DOHH2 (cell line): ENCODE data around the gene PLA2G2C.
A peak's percentile ranks its signal among the peaks of the same experiment; 100 is the strongest.

Source experiments
- H3F3A ChIP-seq: fragments of 200-600 bp; sonication (generic), shearing (Covaris generic); 2 replicates; pipeline ENCODE4 v1.6.0; 2016; ENCODE audit warnings: antibody characterized with exemption, mild to moderate bottlenecking; ENCODE audit not compliant: control insufficient read depth, insufficient read depth
- H3K27ac ChIP-seq: fragments of 200-600 bp; sonication (generic); 2 replicates; pipeline ENCODE4 v1.5.1; 2014; ENCODE audit warnings: low read depth, mild to moderate bottlenecking, low read length, moderate library complexity
- H3K27me3 ChIP-seq: fragments of 200-600 bp; sonication (generic); 2 replicates; pipeline ENCODE4 v1.6.1; 2014; ENCODE audit warnings: mild to moderate bottlenecking, low read length, mixed read lengths; ENCODE audit not compliant: control insufficient read depth
- H3K36me3 ChIP-seq: fragments of 200-600 bp; sonication (generic); 2 replicates; pipeline ENCODE4 v1.6.1; 2014; ENCODE audit warnings: mild to moderate bottlenecking, low read length, moderate library complexity, mixed read lengths; ENCODE audit not compliant: control insufficient read depth
- H3K4me1 ChIP-seq: fragments of 200-600 bp; sonication (generic); 2 replicates; pipeline ENCODE4 v1.6.1; 2014; ENCODE audit warnings: mild to moderate bottlenecking, low read length, mixed read lengths; ENCODE audit not compliant: control insufficient read depth
- H3K4me2 ChIP-seq: fragments of 200-600 bp; sonication (generic); 2 replicates; pipeline ENCODE4 v1.6.0; 2014; ENCODE audit warnings: mild to moderate bottlenecking, low read length, moderate library complexity
- H3K4me3 ChIP-seq: fragments of 200-600 bp; sonication (generic); 2 replicates; pipeline ENCODE4 v1.5.1; 2014; ENCODE audit warnings: mild to moderate bottlenecking, low read length, mixed read lengths
- H3K79me2 ChIP-seq: fragments of 200-600 bp; sonication (generic); 2 replicates; pipeline ENCODE4 v1.6.1; 2014; ENCODE audit warnings: mild to moderate bottlenecking, low read length, mixed read lengths; ENCODE audit not compliant: control insufficient read depth
- H3K9me2 ChIP-seq: fragments of 200-600 bp; sonication (generic); replicated peaks from 2 replicates; pipeline ENCODE4 v1.6.1; 2014; ENCODE audit warnings: mild to moderate bottlenecking, low read length, mixed read lengths; ENCODE audit not compliant: control insufficient read depth
- H3K9me3 ChIP-seq: fragments of 200-600 bp; sonication (generic); 2 replicates; pipeline ENCODE4 v1.6.1; 2014; ENCODE audit warnings: antibody characterized with exemption, low read length, mixed read lengths; ENCODE audit not compliant: control insufficient read depth, insufficient read depth
- H4K20me1 ChIP-seq: fragments of 200-600 bp; sonication (generic); 2 replicates; pipeline ENCODE4 v1.6.0; 2014; ENCODE audit warnings: low read depth, mild to moderate bottlenecking, antibody characterized with exemption, low read length, moderate library complexity; ENCODE audit not compliant: control insufficient read depth, insufficient read depth
- CTCF ChIP-seq: fragments of 200-600 bp; sonication (generic); IDR thresholded peaks from one replicate; pipeline ENCODE4 v1.5.1; 2014; ENCODE audit warnings: antibody characterized with exemption, mild to moderate bottlenecking, low read depth, low read length; ENCODE audit not compliant: poor library complexity, severe bottlenecking
- EZH2phosphoT487 ChIP-seq: fragments of 200-600 bp; sonication (generic); IDR thresholded peaks from 2 replicates; pipeline ENCODE4 v1.6.1; 2017; ENCODE audit warnings: borderline replicate concordance, mild to moderate bottlenecking, antibody characterized with exemption, low read length, moderate library complexity, mixed read lengths

PLA2G2C gene

GRCh38 chr1:20184997-20185833 is 1.1 kb downstream of the PLA2G2C start:
- no peak overlapping the region for H3K4me3 ChIP-seq
- H3K4me1 ChIP-seq: peaks cover 22% of the 10 kb centered on the region

GRCh38 chr1:20184481-20184900 is 1.8 kb downstream of the PLA2G2C start:
- Histone ChIP-seq H3K79me2 (no peaks in the 10 kb centered on the region), H3F3A (no peaks in the 10 kb centered on the region), H3K9me2 (no peaks in the 10 kb centered on the region), H3K36me3 (no peaks in the 10 kb centered on the region), H4K20me1 (no peaks in the 10 kb centered on the region), H3K27me3 (peaks cover 19% of the 10 kb centered on the region), H3K4me3 (no peak overlapping the region), H3K9me3 (peaks cover 6% of the 10 kb centered on the region; the same call in 1 of the 2 replicates), H3K4me2 (no peak overlapping the region), H3K4me1 (peaks cover 22% of the 10 kb centered on the region), H3K27ac (no peak overlapping the region)
- no peak for TF ChIP-seq EZH2phosphoT487
- no peak for TF ChIP-seq CTCF

More at GRCh38 chr1:20184997-20185833, 1.1 kb downstream of the PLA2G2C start:
- Histone ChIP-seq H3K27me3 (peaks cover 19% of the 10 kb centered on the region), H3K27ac (no peak overlapping the region), H3K36me3 (no peaks in the 10 kb centered on the region), H3K9me2 (no peaks in the 10 kb centered on the region), H3F3A (no peaks in the 10 kb centered on the region), H3K79me2 (no peaks in the 10 kb centered on the region), H3K4me2 (peak overlapping the region; percentile 37), H3K9me3 (no peaks in the 10 kb centered on the region), H4K20me1 (no peaks in the 10 kb centered on the region)
- no peak for TF ChIP-seq CTCF
- no peak for TF ChIP-seq EZH2phosphoT487

- Histone ChIP-seq H3K4me1 (peaks cover 24% of the 10 kb centered on the region), H3K27ac (no peak overlapping the region), H3K27me3 (peaks cover 14% of the 10 kb centered on the region), H3K79me2 (no peaks in the 10 kb centered on the region), H3K4me2 (no peak overlapping the region), H3K36me3 (no peaks in the 10 kb centered on the region), H3F3A (no peaks in the 10 kb centered on the region), H3K4me3 (no peak overlapping the region), H3K9me3 (peaks cover 6% of the 10 kb centered on the region; the same call in 1 of the 2 replicates), H3K9me2 (no peaks in the 10 kb centered on the region), H4K20me1 (no peaks in the 10 kb centered on the region)
- TF ChIP-seq CTCF (no peak), EZH2phosphoT487 (no peak)
Measured at GRCh38 chr1:20183616-20184271, 2.6 kb downstream of the PLA2G2C start.
